ENCODE measurements around the gene CD3G. TPM values are rescaled to one million over a fixed set of nuclear protein-coding genes. Genes with fewer than 3 reads are reported as not detected.

Gene CD3G
- total and polyA plus RNA-seq, 4 donors: 0.19 to 0.84 (median 0.33) TPM

DNA sequence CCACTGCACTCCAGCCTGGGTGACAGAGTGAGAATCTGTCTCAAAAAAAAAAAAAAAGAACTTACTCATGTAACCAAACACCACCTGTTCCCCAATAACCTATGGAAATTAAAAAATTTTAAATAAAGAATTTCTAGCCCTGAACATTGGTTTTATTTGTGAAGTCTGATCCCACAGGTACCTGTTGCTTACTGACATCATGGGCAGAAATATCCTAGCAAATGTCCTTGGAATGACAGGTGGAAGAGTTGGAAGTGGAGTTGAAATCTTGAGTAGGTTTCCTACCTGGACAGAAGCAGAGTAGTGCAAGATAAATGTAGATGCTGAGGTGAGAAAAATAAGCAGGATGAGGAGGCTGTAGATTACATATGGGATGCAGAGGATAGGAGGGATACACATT is 18.9 kb upstream of the CD3G start (continued):
- TF ChIP-seq, protein P1, sequence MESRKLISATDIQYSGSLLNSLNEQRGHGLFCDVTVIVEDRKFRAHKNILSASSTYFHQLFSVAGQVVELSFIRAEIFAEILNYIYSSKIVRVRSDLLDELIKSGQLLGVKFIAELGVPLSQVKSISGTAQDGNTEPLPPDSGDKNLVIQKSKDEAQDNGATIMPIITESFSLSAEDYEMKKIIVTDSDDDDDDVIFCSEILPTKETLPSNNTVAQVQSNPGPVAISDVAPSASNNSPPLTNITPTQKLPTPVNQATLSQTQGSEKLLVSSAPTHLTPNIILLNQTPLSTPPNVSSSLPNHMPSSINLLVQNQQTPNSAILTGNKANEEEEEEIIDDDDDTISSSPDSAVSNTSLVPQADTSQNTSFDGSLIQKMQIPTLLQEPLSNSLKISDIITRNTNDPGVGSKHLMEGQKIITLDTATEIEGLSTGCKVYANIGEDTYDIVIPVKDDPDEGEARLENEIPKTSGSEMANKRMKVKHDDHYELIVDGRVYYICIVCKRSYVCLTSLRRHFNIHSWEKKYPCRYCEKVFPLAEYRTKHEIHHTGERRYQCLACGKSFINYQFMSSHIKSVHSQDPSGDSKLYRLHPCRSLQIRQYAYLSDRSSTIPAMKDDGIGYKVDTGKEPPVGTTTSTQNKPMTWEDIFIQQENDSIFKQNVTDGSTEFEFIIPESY (IDR thresholded peaks at IDR 0.05): no peak
- no peak for TF ChIP-seq RAD21 (IDR thresholded peaks at IDR 0.05)
- TF ChIP-seq JUND (IDR thresholded peaks at IDR 0.05): no peak
- TF ChIP-seq, protein P2, sequence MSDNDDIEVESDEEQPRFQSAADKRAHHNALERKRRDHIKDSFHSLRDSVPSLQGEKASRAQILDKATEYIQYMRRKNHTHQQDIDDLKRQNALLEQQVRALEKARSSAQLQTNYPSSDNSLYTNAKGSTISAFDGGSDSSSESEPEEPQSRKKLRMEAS (IDR thresholded peaks at IDR 0.05): no peak
- TF ChIP-seq FOXA1 (IDR thresholded peaks at IDR 0.05): no peak
- no peak for TF ChIP-seq HNF4A (conservative IDR thresholded peaks at IDR 0.05)
- TF ChIP-seq, protein P3, sequence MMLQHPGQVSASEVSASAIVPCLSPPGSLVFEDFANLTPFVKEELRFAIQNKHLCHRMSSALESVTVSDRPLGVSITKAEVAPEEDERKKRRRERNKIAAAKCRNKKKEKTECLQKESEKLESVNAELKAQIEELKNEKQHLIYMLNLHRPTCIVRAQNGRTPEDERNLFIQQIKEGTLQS (IDR thresholded peaks at IDR 0.05): no peak

DNA sequence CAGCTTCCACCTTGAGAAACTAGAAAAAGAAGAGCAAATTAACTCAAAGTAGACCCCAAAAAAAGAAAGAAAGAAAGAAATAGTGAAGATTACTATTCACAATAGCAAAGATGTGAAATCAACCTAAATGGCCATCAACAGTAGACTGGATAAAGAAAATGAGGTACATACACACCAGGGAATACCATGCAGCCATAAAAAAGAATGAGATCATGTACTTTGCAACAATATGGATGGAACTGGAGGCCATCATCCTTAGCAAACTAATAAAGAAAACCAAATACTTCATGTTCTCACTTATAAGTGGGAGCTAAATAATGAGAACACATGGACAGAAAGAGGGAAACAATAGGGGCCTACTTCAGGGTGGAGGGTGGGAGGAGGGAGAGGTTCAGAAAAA is 15.4 kb upstream of the CD3G start:
- TF ChIP-seq SP1 (IDR thresholded peaks at IDR 0.05) (no peak), RAD21 (IDR thresholded peaks at IDR 0.05) (no peak), HNF4G (IDR thresholded peaks at IDR 0.05) (no peak), YY1 (IDR thresholded peaks at IDR 0.05) (no peak), TAF1 (conservative IDR thresholded peaks at IDR 0.05) (no peak), EGR1 (IDR thresholded peaks at IDR 0.05; ENCODE audit: low read depth in 2 of 2) (no peak), JUND (IDR thresholded peaks at IDR 0.05) (no peak)
- TF ChIP-seq, protein P4, sequence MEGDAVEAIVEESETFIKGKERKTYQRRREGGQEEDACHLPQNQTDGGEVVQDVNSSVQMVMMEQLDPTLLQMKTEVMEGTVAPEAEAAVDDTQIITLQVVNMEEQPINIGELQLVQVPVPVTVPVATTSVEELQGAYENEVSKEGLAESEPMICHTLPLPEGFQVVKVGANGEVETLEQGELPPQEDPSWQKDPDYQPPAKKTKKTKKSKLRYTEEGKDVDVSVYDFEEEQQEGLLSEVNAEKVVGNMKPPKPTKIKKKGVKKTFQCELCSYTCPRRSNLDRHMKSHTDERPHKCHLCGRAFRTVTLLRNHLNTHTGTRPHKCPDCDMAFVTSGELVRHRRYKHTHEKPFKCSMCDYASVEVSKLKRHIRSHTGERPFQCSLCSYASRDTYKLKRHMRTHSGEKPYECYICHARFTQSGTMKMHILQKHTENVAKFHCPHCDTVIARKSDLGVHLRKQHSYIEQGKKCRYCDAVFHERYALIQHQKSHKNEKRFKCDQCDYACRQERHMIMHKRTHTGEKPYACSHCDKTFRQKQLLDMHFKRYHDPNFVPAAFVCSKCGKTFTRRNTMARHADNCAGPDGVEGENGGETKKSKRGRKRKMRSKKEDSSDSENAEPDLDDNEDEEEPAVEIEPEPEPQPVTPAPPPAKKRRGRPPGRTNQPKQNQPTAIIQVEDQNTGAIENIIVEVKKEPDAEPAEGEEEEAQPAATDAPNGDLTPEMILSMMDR (IDR thresholded peaks at IDR 0.05; ENCODE audit: low read depth, low read length, missing input control): no peak
- TF ChIP-seq, protein P1 (IDR thresholded peaks at IDR 0.05): no peak
- TF ChIP-seq, protein P3 (IDR thresholded peaks at IDR 0.05): no peak
- TF ChIP-seq, protein P5, sequence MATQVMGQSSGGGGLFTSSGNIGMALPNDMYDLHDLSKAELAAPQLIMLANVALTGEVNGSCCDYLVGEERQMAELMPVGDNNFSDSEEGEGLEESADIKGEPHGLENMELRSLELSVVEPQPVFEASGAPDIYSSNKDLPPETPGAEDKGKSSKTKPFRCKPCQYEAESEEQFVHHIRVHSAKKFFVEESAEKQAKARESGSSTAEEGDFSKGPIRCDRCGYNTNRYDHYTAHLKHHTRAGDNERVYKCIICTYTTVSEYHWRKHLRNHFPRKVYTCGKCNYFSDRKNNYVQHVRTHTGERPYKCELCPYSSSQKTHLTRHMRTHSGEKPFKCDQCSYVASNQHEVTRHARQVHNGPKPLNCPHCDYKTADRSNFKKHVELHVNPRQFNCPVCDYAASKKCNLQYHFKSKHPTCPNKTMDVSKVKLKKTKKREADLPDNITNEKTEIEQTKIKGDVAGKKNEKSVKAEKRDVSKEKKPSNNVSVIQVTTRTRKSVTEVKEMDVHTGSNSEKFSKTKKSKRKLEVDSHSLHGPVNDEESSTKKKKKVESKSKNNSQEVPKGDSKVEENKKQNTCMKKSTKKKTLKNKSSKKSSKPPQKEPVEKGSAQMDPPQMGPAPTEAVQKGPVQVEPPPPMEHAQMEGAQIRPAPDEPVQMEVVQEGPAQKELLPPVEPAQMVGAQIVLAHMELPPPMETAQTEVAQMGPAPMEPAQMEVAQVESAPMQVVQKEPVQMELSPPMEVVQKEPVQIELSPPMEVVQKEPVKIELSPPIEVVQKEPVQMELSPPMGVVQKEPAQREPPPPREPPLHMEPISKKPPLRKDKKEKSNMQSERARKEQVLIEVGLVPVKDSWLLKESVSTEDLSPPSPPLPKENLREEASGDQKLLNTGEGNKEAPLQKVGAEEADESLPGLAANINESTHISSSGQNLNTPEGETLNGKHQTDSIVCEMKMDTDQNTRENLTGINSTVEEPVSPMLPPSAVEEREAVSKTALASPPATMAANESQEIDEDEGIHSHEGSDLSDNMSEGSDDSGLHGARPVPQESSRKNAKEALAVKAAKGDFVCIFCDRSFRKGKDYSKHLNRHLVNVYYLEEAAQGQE (IDR thresholded peaks at IDR 0.05): no peak
- Histone ChIP-seq H3K9me3 (ENCODE audit: control insufficient read depth in 4 of 4, low read length in 3 of 4) (no peaks in the 10 kb centered on the region), H3K4me3 (ENCODE audit: low read depth in 1 of 3, low read length in 3 of 3) (no peak overlapping the region), H3K4me1 (ENCODE audit: control insufficient read depth in 4 of 4, insufficient read depth in 4 of 4, low read length in 3 of 4) (no peaks in the 10 kb centered on the region), H3K27me3 (ENCODE audit: control insufficient read depth in 4 of 4, insufficient read depth in 4 of 4, low read length in 3 of 4) (no peaks in the 10 kb centered on the region), H3K36me3 (ENCODE audit: control insufficient read depth in 4 of 4, insufficient read depth in 3 of 4, low read depth in 1 of 4, low read length in 3 of 4) (no peaks in the 10 kb centered on the region), H3K27ac (ENCODE audit: low read depth in 1 of 2, low read length in 2 of 2) (no peak overlapping the region), H3K9ac (ENCODE audit: low read depth in 1 of 2, low read length in 2 of 2) (no peak overlapping the region)
- no peak for DNase-seq (ENCODE audit: low spot score)

All from liver (tissue), 9 donors.